Measurements from ENCODE around the gene PDCD10.

DNA sequence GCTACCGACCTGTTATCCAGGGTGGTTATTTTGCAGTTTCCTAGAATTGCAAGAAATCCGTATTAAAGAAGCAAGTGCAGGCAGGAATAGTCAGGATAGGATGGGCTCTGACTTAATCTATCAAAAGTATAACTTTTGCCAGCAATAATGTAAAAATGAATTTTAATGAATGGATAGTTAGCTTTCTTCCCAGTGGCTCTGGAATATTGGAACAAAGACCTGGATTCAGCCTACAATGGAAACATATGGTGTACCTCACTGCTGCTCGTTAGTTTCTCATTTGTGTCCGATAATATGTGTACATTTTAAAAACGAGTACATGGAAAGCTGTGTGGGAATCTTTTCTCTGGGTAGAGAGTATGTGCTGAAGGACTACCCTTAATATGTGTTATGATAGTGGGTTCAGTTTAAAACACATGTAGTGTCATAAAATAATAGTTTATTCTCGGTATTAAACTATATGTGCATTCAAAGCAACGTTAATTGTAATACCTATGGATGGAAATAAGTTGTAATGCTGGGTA lies 1.6 kb upstream of the PDCD10 start:
- no peak for TF ChIP-seq FOXM1 (IDR thresholded peaks at IDR 0.05; ENCODE audit: borderline replicate concordance)
- TF ChIP-seq ELF4 (IDR thresholded peaks at IDR 0.05) = no peak
- no peak for TF ChIP-seq LEF1 (IDR thresholded peaks at IDR 0.05; ENCODE audit: borderline replicate concordance)
- TF ChIP-seq ARNT (IDR thresholded peaks at IDR 0.05) = no peak
- no peak for TF ChIP-seq HDGF (IDR thresholded peaks at IDR 0.05; ENCODE audit: borderline replicate concordance)
- TF ChIP-seq SUZ12 (IDR thresholded peaks at IDR 0.05) = no peak
- no peak for TF ChIP-seq SP1 (IDR thresholded peaks at IDR 0.05)
- TF ChIP-seq BHLHE40 (IDR thresholded peaks at IDR 0.05; ENCODE audit: borderline replicate concordance) = no peak
- TF ChIP-seq NFRKB (IDR thresholded peaks at IDR 0.05) = no peak
- no peak for TF ChIP-seq ZNF384 (IDR thresholded peaks at IDR 0.05)
- no peak for TF ChIP-seq TARDBP (IDR thresholded peaks at IDR 0.05)
- TF ChIP-seq, protein P1, sequence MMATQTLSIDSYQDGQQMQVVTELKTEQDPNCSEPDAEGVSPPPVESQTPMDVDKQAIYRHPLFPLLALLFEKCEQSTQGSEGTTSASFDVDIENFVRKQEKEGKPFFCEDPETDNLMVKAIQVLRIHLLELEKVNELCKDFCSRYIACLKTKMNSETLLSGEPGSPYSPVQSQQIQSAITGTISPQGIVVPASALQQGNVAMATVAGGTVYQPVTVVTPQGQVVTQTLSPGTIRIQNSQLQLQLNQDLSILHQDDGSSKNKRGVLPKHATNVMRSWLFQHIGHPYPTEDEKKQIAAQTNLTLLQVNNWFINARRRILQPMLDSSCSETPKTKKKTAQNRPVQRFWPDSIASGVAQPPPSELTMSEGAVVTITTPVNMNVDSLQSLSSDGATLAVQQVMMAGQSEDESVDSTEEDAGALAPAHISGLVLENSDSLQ (IDR thresholded peaks at IDR 0.05) = no peak
- TF ChIP-seq FOXK2 (IDR thresholded peaks at IDR 0.05) = no peak
- TF ChIP-seq CTBP1 (IDR thresholded peaks at IDR 0.05; ENCODE audit: borderline replicate concordance) = no peak

All from HEK293T (cell line).